SK-N-SH treated with all-trans-retinoic acid at 6 μM for 48 hours (cell line): ENCODE measurements around the gene ALDH4A1.
"Not testable (repeated sequence)": the region's sequence is repeated elsewhere in the genome, so short reads cannot be mapped to it uniquely, and the experiment has no call there.

Source experiments
- ATAC-seq: fragments of 200-7000 bp; cut with Tn5 transposase; 3 replicates; pipeline ENCODE4 v1.9.1; 2020; ENCODE audit warnings: mild to moderate bottlenecking, moderate library complexity
- ARNTL ChIP-seq: fragments of 450-650 bp; formaldehyde crosslinking; IDR thresholded peaks from 2 replicates; pipeline ENCODE4 v1.5.0; 2020; ENCODE audit warnings: low read depth, mild to moderate bottlenecking, moderate library complexity, borderline replicate concordance
- BACH2 ChIP-seq: fragments of 250-450 bp; sonication (Bioruptor Pico); IDR thresholded peaks from 2 replicates; pipeline ENCODE4 v1.9.0; 2021; ENCODE audit warnings: mild to moderate bottlenecking, borderline replicate concordance
- CREB5 ChIP-seq: fragments of 250-450 bp; sonication (Bioruptor Pico); IDR thresholded peaks from 2 replicates; pipeline ENCODE4 v1.5.1; 2020; ENCODE audit warnings: low read depth, mild to moderate bottlenecking, moderate library complexity
- CSDC2 ChIP-seq: fragments of 250-450 bp; sonication (Bioruptor Pico); IDR thresholded peaks from 2 replicates; pipeline ENCODE4 v1.5.0; 2020; ENCODE audit warnings: mild to moderate bottlenecking, moderate library complexity
- CSRNP3 ChIP-seq: fragments of 250-450 bp; sonication (Bioruptor Pico); IDR thresholded peaks from 2 replicates; pipeline ENCODE4 v1.5.1; 2021; ENCODE audit warnings: mild to moderate bottlenecking, moderate library complexity
- GLIS3 ChIP-seq: fragments of 250-450 bp; sonication (Bioruptor Pico); IDR thresholded peaks from 2 replicates; pipeline ENCODE4 v1.5.0; 2020; ENCODE audit warnings: mild to moderate bottlenecking, moderate library complexity
- OSR1 ChIP-seq: fragments of 250-450 bp; sonication (Bioruptor Pico); IDR thresholded peaks from 2 replicates; pipeline ENCODE4 v1.8.0; 2022; ENCODE audit warnings: moderate library complexity, mild to moderate bottlenecking, inconsistent platforms
- PATZ1 ChIP-seq: fragments of 250-450 bp; sonication (Bioruptor Pico); IDR thresholded peaks from 2 replicates; pipeline ENCODE4 v1.8.0; 2020; ENCODE audit warnings: mild to moderate bottlenecking, moderate library complexity, borderline replicate concordance
- POU6F1 ChIP-seq: fragments of 250-450 bp; sonication (Bioruptor Pico); IDR thresholded peaks from 2 replicates; pipeline ENCODE4 v1.8.0; 2021; ENCODE audit warnings: low read depth, mild to moderate bottlenecking, moderate library complexity, borderline replicate concordance
- PPARA ChIP-seq: fragments of 250-450 bp; sonication (Bioruptor Pico); IDR thresholded peaks from 2 replicates; pipeline ENCODE4 v1.5.0; 2020; ENCODE audit warnings: mild to moderate bottlenecking, borderline replicate concordance
- RARB ChIP-seq: fragments of 250-450 bp; sonication (Bioruptor Pico); IDR thresholded peaks from 2 replicates; pipeline ENCODE4 v1.8.0; 2021; ENCODE audit warnings: mild to moderate bottlenecking, moderate library complexity
- SNAI2 ChIP-seq: fragments of 250-450 bp; sonication (Bioruptor Pico); IDR thresholded peaks from 2 replicates; pipeline ENCODE4 v1.5.0; 2020; ENCODE audit warnings: mild to moderate bottlenecking, moderate library complexity
- TCF4 ChIP-seq: fragments of 250-450 bp; sonication (Bioruptor Pico); IDR thresholded peaks from 2 replicates; pipeline ENCODE4 v1.8.0; 2021; ENCODE audit warnings: mild to moderate bottlenecking, moderate library complexity, borderline replicate concordance
- TOX ChIP-seq: fragments of 250-450 bp; sonication (Bioruptor Pico); IDR thresholded peaks from 2 replicates; pipeline ENCODE4 v1.8.0; 2021; ENCODE audit warnings: mild to moderate bottlenecking, moderate library complexity, borderline replicate concordance
- TSHZ2 ChIP-seq: fragments of 250-450 bp; sonication (Bioruptor Pico); IDR thresholded peaks from 2 replicates; pipeline ENCODE4 v1.5.0; 2020; ENCODE audit warnings: mild to moderate bottlenecking, moderate library complexity
- ZC3H10 ChIP-seq: fragments of 250-450 bp; sonication (Bioruptor Pico); IDR thresholded peaks from 2 replicates; pipeline ENCODE4 v1.5.1; 2021; ENCODE audit warnings: mild to moderate bottlenecking, moderate library complexity
- ZNF565 ChIP-seq: fragments of 450-650 bp; formaldehyde crosslinking; conservative IDR thresholded peaks from 2 replicates; pipeline ENCODE4 v1.5.0; 2020; ENCODE audit warnings: low read depth, mild to moderate bottlenecking, moderate library complexity
- ZNF70 ChIP-seq: fragments of 450-650 bp; formaldehyde crosslinking; IDR thresholded peaks from 2 replicates; pipeline ENCODE4 v1.5.0; 2020; ENCODE audit warnings: mild to moderate bottlenecking, moderate library complexity
- ZNF8 ChIP-seq: fragments of 450-650 bp; formaldehyde crosslinking; IDR thresholded peaks from 2 replicates; pipeline ENCODE4 v1.5.0; 2020; ENCODE audit warnings: mild to moderate bottlenecking, moderate library complexity

Gene ALDH4A1

GRCh38 chr1:18852501-18852900, 49.9 kb downstream of the ALDH4A1 start:
- no peak for ATAC-seq

GRCh38 chr1:18849261-18849711, 53.1 kb downstream of the ALDH4A1 start:
- no peak for ATAC-seq

More at GRCh38 chr1:18852501-18852900, 49.9 kb downstream of the ALDH4A1 start:
- TF ChIP-seq CSRNP3 (CRISPR knock-in tag) (no peak), SNAI2 (no peak), TCF4 (no peak), CSDC2 (CRISPR knock-in tag) (no peak), CREB5 (CRISPR knock-in tag) (no peak), ZC3H10 (no peak), PATZ1 (CRISPR knock-in tag) (no peak), OSR1 (CRISPR knock-in tag) (no peak), BACH2 (CRISPR knock-in tag) (no peak), PPARA (no peak)
- TF ChIP-seq, all 23 proteins: peak for 0

GRCh38 chr1:18847723-18848122, 54.6 kb downstream of the ALDH4A1 start:
- ATAC-seq, result not testable (repeated sequence)

More at GRCh38 chr1:18849261-18849711, 53.1 kb downstream of the ALDH4A1 start:
- TF ChIP-seq ZNF8 (CRISPR knock-in tag) (no peak), ARNTL (CRISPR knock-in tag) (no peak), TSHZ2 (no peak), ZNF565 (CRISPR knock-in tag) (no peak)
- TF ChIP-seq, all 23 proteins: peak for 0

GRCh38 chr1:18840145-18840544, 62.2 kb downstream of the ALDH4A1 start:
- TF ChIP-seq POU6F1 (CRISPR knock-in tag) (no peak), ZNF70 (CRISPR knock-in tag) (no peak), SNAI2 (no peak), BACH2 (CRISPR knock-in tag) (no peak), CSDC2 (CRISPR knock-in tag) (no peak), ZNF8 (CRISPR knock-in tag) (no peak), OSR1 (CRISPR knock-in tag) (no peak), RARB (CRISPR knock-in tag) (no peak), CREB5 (CRISPR knock-in tag) (no peak), GLIS3 (CRISPR knock-in tag) (no peak), TSHZ2 (no peak), TOX (CRISPR knock-in tag) (no peak), ARNTL (CRISPR knock-in tag) (no peak)
- no peak for ATAC-seq
